CD14-positive monocyte (primary cell): ENCODE measurements around the gene DGCR8. TPM values are rescaled to one million over a fixed set of nuclear protein-coding genes. Genes with fewer than 3 reads are reported as not detected.

Experiments used
- DNase-seq, 3 donors: peaks; one replicate each; pipeline ENCODE4 v3.0.0-alpha.2; 2011 to 2022
- H2AFZ ChIP-seq: 2 replicates; pipeline ENCODE4 v1.6.0; 2012; ENCODE audit warnings: mild to moderate bottlenecking, low read depth, low read length, inconsistent platforms; ENCODE audit not compliant: insufficient read depth, poor library complexity, severe bottlenecking
- H3K27ac ChIP-seq, 2 donors: 1 replicate in 1 of 2; 2 replicates in 1 of 2; pipeline ENCODE4 v1.5.1; 2012 to 2013; ENCODE audit warnings: low read length in 2 of 2, control low read depth in 1 of 2, inconsistent platforms in 1 of 2, low read depth in 1 of 2, mild to moderate bottlenecking in 1 of 2
- H3K27me3 ChIP-seq, 2 donors: one replicate each; pipeline versions ENCODE4 v1.6.0 to v1.6.1; 2011 to 2013; ENCODE audit warnings: low read length in 2 of 2; ENCODE audit not compliant: control insufficient read depth in 2 of 2, insufficient read depth in 2 of 2
- H3K36me3 ChIP-seq, 2 donors: replicated peaks in 1 of 2; 1 replicate in 1 of 2; 2 replicates in 1 of 2; pipeline versions ENCODE4 v1.5.1 to v1.6.1; 2012 to 2013; ENCODE audit warnings: low read length in 2 of 2, control low read depth in 1 of 2, inconsistent platforms in 1 of 2, mild to moderate bottlenecking in 1 of 2; ENCODE audit not compliant: insufficient read depth in 2 of 2, control insufficient read depth in 1 of 2
- H3K4me1 ChIP-seq, 2 donors: 1 replicate in 1 of 2; 2 replicates in 1 of 2; pipeline versions ENCODE4 v1.5.1 to v1.6.1; 2012 to 2013; ENCODE audit warnings: low read length in 2 of 2, control low read depth in 1 of 2, inconsistent platforms in 1 of 2, mild to moderate bottlenecking in 1 of 2, moderate library complexity in 1 of 2; ENCODE audit not compliant: insufficient read depth in 2 of 2, control insufficient read depth in 1 of 2
- H3K4me2 ChIP-seq: replicated peaks from 2 replicates; pipeline ENCODE3; 2012; ENCODE audit warnings: low read length, moderate library complexity, mild to moderate bottlenecking; ENCODE audit not compliant: poor library complexity, severe bottlenecking; ENCODE audit errors: extremely low read depth
- H3K4me3 ChIP-seq, 3 experiments: fragments of 200-600 bp in 1 of 3; sonication (generic) in 1 of 3; replicated peaks in 1 of 3; 1 replicate in 2 of 3; 2 replicates in 1 of 3; pipeline ENCODE4 v1.5.1; 2011 to 2013; ENCODE audit warnings: low read length in 3 of 3, mild to moderate bottlenecking in 3 of 3, control low read depth in 2 of 3, low read depth in 2 of 3, inconsistent platforms in 1 of 3, moderate library complexity in 1 of 3
- H3K79me2 ChIP-seq: 2 replicates; pipeline ENCODE4 v1.6.0; 2012; ENCODE audit warnings: mild to moderate bottlenecking, control low read depth, inconsistent platforms, low read length, moderate library complexity; ENCODE audit not compliant: insufficient read depth
- H3K9ac ChIP-seq: 2 replicates; pipeline ENCODE4 v1.6.0; 2017; ENCODE audit warnings: low read length, mild to moderate bottlenecking; ENCODE audit not compliant: insufficient read depth, poor library complexity, severe bottlenecking
- H3K9me3 ChIP-seq, 2 donors: replicated peaks in 1 of 2; 1 replicate in 1 of 2; 2 replicates in 1 of 2; pipeline versions ENCODE4 v1.5.1 to v1.6.1; 2012 to 2013; ENCODE audit warnings: low read length in 2 of 2, control low read depth in 1 of 2; ENCODE audit not compliant: control insufficient read depth in 1 of 2, insufficient read depth in 1 of 2
- H4K20me1 ChIP-seq: 2 replicates; pipeline ENCODE4 v1.6.0; 2012; ENCODE audit warnings: mild to moderate bottlenecking, low read length, control low read depth, moderate library complexity; ENCODE audit not compliant: insufficient read depth
- H3K27ac Mint-ChIP-seq, 7 donors: one replicate each; pipeline ENCODE4 v1.8.0; 2020; ENCODE audit warnings: mild to moderate bottlenecking in 7 of 7, mixed read lengths in 7 of 7, moderate library complexity in 6 of 7, inconsistent platforms in 2 of 7
- H3K27me3 Mint-ChIP-seq, 3 donors: one replicate each; pipeline ENCODE4 v1.8.0; 2021 to 2022; ENCODE audit warnings: low read depth in 3 of 3, mild to moderate bottlenecking in 3 of 3, mixed read lengths in 3 of 3, moderate library complexity in 3 of 3, inconsistent platforms in 1 of 3
- H3K36me3 Mint-ChIP-seq, 2 donors: one replicate each; pipeline ENCODE4 v1.8.0; 2020; ENCODE audit warnings: mixed read lengths in 2 of 2, inconsistent platforms in 1 of 2, mild to moderate bottlenecking in 1 of 2
- H3K4me1 Mint-ChIP-seq: one replicate; pipeline ENCODE4 v1.8.0; 2020; ENCODE audit warnings: mild to moderate bottlenecking, mixed read lengths
- H3K4me3 Mint-ChIP-seq, 2 donors: one replicate each; pipeline ENCODE4 v1.8.0; 2020; ENCODE audit warnings: mild to moderate bottlenecking in 2 of 2, mixed read lengths in 2 of 2, moderate library complexity in 1 of 2
- H3K9me3 Mint-ChIP-seq, 7 donors: one replicate each; pipeline ENCODE4 v1.8.0; 2020 to 2022; ENCODE audit warnings: mixed read lengths in 7 of 7, mild to moderate bottlenecking in 6 of 7, moderate library complexity in 6 of 7, inconsistent platforms in 2 of 7
- CTCF ChIP-seq: fragments of 200-600 bp; IDR thresholded peaks from one replicate; pipeline ENCODE4 v1.8.0; 2022; ENCODE audit warnings: antibody characterized with exemption, mild to moderate bottlenecking
- WGBS: methylation state at CpG from one replicate; pipeline ENCODE4 v1.1.5; 2013; ENCODE audit warnings: missing lambda C conversion rate; ENCODE audit not compliant: insufficient coverage; 5-methylcytosine and 5-hydroxymethylcytosine counted together
- intact Hi-C, 2 donors: fragments of 100-400 bp; cut with micrococcal nuclease; formaldehyde crosslinking; loops; one replicate each; pipeline versions ENCODE4 v1.15.0 to v1.15.1; 2023
- polyA plus RNA-seq, 3 donors: library from polyadenylated mRNA; depleted of rRNA in 1 of 3; unstranded in 2 of 3; stranded (reverse) in 1 of 3; fragments of 300-500 nt in 2 of 3; fragments of >200 nt in 1 of 3; fragmentation: Illumina TruSeq in 2 of 3; gene quantifications; 1 replicate in 2 of 3; 2 replicates in 1 of 3; pipeline ENCODE4 v1.2.3, GENCODE V29; 2012 to 2021

Gene DGCR8
- polyA plus RNA-seq, 3 donors, result 1.2 to 18.7 (median 1.4) TPM

DNA sequence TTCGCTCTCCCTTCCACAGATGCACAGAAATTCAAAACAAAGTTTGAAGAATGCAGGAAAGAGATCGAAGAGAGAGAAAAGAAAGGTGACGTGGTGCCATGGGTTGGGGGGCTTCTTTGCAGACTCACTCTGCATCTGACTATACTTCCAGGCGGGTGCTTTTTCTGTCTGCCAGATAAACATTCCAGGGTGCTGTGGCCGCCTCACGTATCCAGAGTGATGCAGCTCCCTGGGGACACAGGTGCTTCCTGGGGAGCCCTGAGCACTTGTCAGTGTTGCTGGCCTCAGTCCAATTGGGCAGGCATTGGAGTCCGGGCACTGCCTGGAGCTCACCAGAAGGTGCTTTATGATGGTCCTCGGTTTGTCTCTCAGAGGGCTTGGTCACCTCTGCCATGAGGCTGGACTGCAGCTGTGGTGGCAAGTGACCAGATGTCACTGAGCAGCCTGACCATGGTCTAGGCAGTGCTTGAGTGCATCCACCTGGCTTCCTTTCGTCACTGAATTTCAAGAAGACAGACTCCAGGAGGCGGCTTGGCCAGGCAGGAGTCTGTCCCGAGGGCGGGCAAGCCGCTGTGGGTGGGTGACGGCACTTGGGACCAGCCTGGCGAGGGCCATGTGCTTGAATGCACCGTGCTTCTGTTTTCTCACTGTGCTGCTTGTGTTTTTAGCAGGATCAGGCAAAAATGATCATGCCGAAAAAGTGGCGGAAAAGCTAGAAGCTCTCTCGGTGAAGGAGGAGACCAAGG lies 46.4 kb downstream of the DGCR8 start:
- Histone ChIP-seq H3K4me1 (peaks cover 4 to 8% of the 10 kb centered on the region in 2 donors), H3K79me2 (peaks cover 21% of the 10 kb centered on the region), H3K4me3 (no peak overlapping the region), H3K27ac (no peak overlapping the region), H3K4me2 (no peak overlapping the region), H3K27me3 (no peaks in the 10 kb centered on the region), H3K9me3 (no peaks in the 10 kb centered on the region), H3K9ac (no peak overlapping the region), H3K36me3 (peaks cover 31 to 52% of the 10 kb centered on the region in 2 donors), H4K20me1 (peaks cover 12% of the 10 kb centered on the region), H2AFZ (no peak overlapping the region)
- Mint-ChIP-seq H3K36me3 (peaks cover 37 to 62% of the 10 kb centered on the region in 2 donors), H3K9me3 (no peaks in the 10 kb centered on the region), H3K27me3 (no peaks in the 10 kb centered on the region), H3K4me1 (peaks cover 1% of the 10 kb centered on the region), H3K27ac (peak overlapping the region in 1 of 7 donors; percentile 80), H3K4me3 (no peak overlapping the region)
- no peak for DNase-seq
- intact Hi-C loops, result loop anchor here in 1 of 2 donors (5.0 kb wide), 1 partner anchor 154 kb away; no protein-coding TSS in a partner anchor
- 80% methylated on average over 13 of the region's 19 CpGs for WGBS
- TF ChIP-seq CTCF, result no peak

DNA sequence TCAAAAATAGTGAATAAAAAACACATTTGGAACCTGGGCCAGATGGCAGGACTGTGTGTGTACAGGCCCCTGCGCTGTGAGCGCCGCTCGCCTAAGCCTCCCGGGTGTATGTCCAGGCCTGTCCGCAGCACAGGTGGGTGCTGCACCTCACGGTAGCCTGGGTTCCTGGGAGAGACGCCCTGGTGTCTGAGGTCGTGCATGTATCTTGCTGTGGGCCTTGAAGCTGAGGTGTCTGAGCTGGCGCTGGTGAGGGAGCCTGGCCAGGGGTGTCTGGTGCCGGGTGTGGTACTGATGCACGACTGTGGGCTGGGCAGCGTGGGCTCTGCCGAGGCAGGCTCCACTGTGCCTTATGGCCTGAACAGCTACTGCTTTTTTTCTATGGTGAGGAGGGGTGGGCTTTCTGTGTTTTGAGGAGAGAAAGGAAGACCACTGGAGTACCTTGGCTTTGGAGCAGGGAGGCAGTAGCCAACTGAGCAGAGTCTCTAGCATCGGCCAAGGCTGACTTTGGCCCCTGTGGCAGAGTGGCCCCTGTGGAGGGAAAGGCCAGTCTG lies 47.4 kb downstream of the DGCR8 start:
- H2AFZ ChIP-seq, result no peak overlapping the region
- H3K9me3 ChIP-seq, result no peaks in the 10 kb centered on the region
- H3K4me1 Mint-ChIP-seq, result peaks cover 2% of the 10 kb centered on the region
- peaks cover 31 to 52% of the 10 kb centered on the region in 2 donors for H3K36me3 Mint-ChIP-seq
- H3K4me3 Mint-ChIP-seq, result no peak overlapping the region
- intact Hi-C loops, result loop anchor here in 1 of 2 donors (5.0 kb wide), 1 partner anchor 155 kb away; no protein-coding TSS in a partner anchor
- H3K27me3 Mint-ChIP-seq, result no peaks in the 10 kb centered on the region
- peaks cover 17% of the 10 kb centered on the region for H3K79me2 ChIP-seq
- H4K20me1 ChIP-seq, result peaks cover 13% of the 10 kb centered on the region
- H3K36me3 ChIP-seq, result peaks cover 25 to 42% of the 10 kb centered on the region in 2 donors
- peak overlapping the region in 3 of 7 donors; percentile 30 to 66 (median 60) for H3K27ac Mint-ChIP-seq
- H3K27me3 ChIP-seq, result no peaks in the 10 kb centered on the region
- H3K4me2 ChIP-seq, result no peak overlapping the region
- no peak overlapping the region for H3K27ac ChIP-seq
- no peak for TF ChIP-seq CTCF
- DNase-seq, result no peak
- peaks cover 8 to 13% of the 10 kb centered on the region in 2 donors for H3K4me1 ChIP-seq
- 95% methylated on average over 15 of the region's 15 CpGs for WGBS
- H3K9ac ChIP-seq, result no peak overlapping the region
- no peak overlapping the region for H3K4me3 ChIP-seq
- H3K9me3 Mint-ChIP-seq, result no peaks in the 10 kb centered on the region
